SK-N-SH (cell line): ENCODE measurements around the gene NBEAL2. TPM values are rescaled to one million over a fixed set of nuclear protein-coding genes. Genes with fewer than 3 reads are reported as not detected.
A peak's percentile ranks its signal among the peaks of the same experiment; 100 is the strongest.

ENCODE experiments used
- CTCF ChIA-PET: fragments of 300-600, 350-600 bp; formaldehyde crosslinking; extraction: SDS; loops from one replicate; lab custom pipeline; 2021; lab: Yijun Ruan, JAX
- POLR2A ChIA-PET: fragments of 350-600 bp; sonication (Branson Sonifier 250); formaldehyde crosslinking; extraction: SDS; loops from one replicate; lab custom pipeline; 2020; ENCODE audit warnings: antibody characterized with exemption, inconsistent platforms; lab: Yijun Ruan, JAX
- DNase-seq: peaks from one replicate; pipeline ENCODE4 v3.0.0; 2012
- H2AFZ ChIP-seq: fragments of 200-600 bp; sonication (generic); 2 replicates; pipeline ENCODE4 v1.8.1; 2016; ENCODE audit warnings: antibody characterized with exemption, mild to moderate bottlenecking, low read depth
- H3F3A ChIP-seq: fragments of 200-600 bp; sonication (generic); replicated peaks from 2 replicates; pipeline ENCODE3; 2016; ENCODE audit warnings: antibody characterized with exemption, mild to moderate bottlenecking; ENCODE audit not compliant: insufficient read depth
- H3K27ac ChIP-seq, 2 experiments: fragments of 200-500 bp in 1 of 2; fragments of 200-600 bp in 1 of 2; sonication (Bioruptor generic) in 1 of 2; sonication (generic), shearing (Covaris generic) in 1 of 2; 2 replicates each; pipeline versions ENCODE4 v1.5.1 to v1.6.1; 2014 to 2016; ENCODE audit warnings: low read depth in 2 of 2, inconsistent platforms in 1 of 2, low read length in 1 of 2, mild to moderate bottlenecking in 1 of 2, mixed read lengths in 1 of 2
- H3K27me3 ChIP-seq: fragments of 200-600 bp; sonication (generic), shearing (Covaris generic); 2 replicates; pipeline ENCODE4 v1.6.1; 2016; ENCODE audit warnings: mixed run types; ENCODE audit not compliant: insufficient read depth
- H3K36me3 ChIP-seq, 2 experiments: fragments of 200-500 bp in 1 of 2; fragments of 200-600 bp in 1 of 2; sonication (Bioruptor generic) in 1 of 2; sonication (generic) in 1 of 2; replicated peaks in 1 of 2; 2 replicates each; pipeline versions ENCODE3 to v1.5.1; 2014 to 2016; ENCODE audit warnings: low read length in 1 of 2, mild to moderate bottlenecking in 1 of 2; ENCODE audit not compliant: insufficient read depth in 2 of 2, control insufficient read depth in 1 of 2
- H3K4me1 ChIP-seq, 2 experiments: fragments of 200-500 bp in 1 of 2; fragments of 200-600 bp in 1 of 2; sonication (Bioruptor generic) in 1 of 2; sonication (generic), shearing (Covaris generic) in 1 of 2; 2 replicates each; pipeline versions ENCODE4 v1.5.1 to v1.6.1; 2014 to 2016; ENCODE audit warnings: low read depth in 1 of 2, low read length in 1 of 2, mixed run types in 1 of 2; ENCODE audit not compliant: insufficient read depth in 2 of 2, control insufficient read depth in 1 of 2
- H3K4me2 ChIP-seq: fragments of 200-600 bp; sonication (generic), shearing (Covaris generic); 2 replicates; pipeline ENCODE4 v1.6.1; 2017; ENCODE audit warnings: mixed run types
- H3K4me3 ChIP-seq, 2 experiments: fragments of 200-500 bp in 1 of 2; fragments of 200-600 bp in 1 of 2; sonication (Bioruptor generic) in 1 of 2; sonication (generic), shearing (Covaris generic) in 1 of 2; 2 replicates each; pipeline versions ENCODE4 v1.5.1 to v1.8.1; 2014 to 2016; ENCODE audit warnings: low read depth in 2 of 2, inconsistent platforms in 1 of 2, low read length in 1 of 2, mild to moderate bottlenecking in 1 of 2, mixed read lengths in 1 of 2, moderate library complexity in 1 of 2
- H3K79me2 ChIP-seq: fragments of 200-600 bp; sonication (generic); 2 replicates; pipeline ENCODE4 v1.8.1; 2017; ENCODE audit warnings: mild to moderate bottlenecking; ENCODE audit not compliant: insufficient read depth
- H3K9ac ChIP-seq: fragments of 200-600 bp; sonication (generic); 2 replicates; pipeline ENCODE4 v1.6.1; 2017; ENCODE audit warnings: mixed run types
- H3K9me2 ChIP-seq: fragments of 200-600 bp; sonication (generic); 2 replicates; pipeline ENCODE4 v1.6.1; 2017; ENCODE audit warnings: mixed run types
- H3K9me3 ChIP-seq: fragments of 200-600 bp; sonication (generic); 2 replicates; pipeline ENCODE4 v1.6.1; 2017; ENCODE audit warnings: mixed run types, mild to moderate bottlenecking, moderate library complexity
- H4K20me1 ChIP-seq: fragments of 200-600 bp; sonication (generic); 2 replicates; pipeline ENCODE4 v1.6.1; 2017; ENCODE audit warnings: mild to moderate bottlenecking, mixed run types; ENCODE audit not compliant: insufficient read depth
- CHD2 ChIP-seq: fragments of 150-350 bp; IDR thresholded peaks from 2 replicates; pipeline ENCODE4 v1.6.1; 2018; ENCODE audit warnings: low read length; ENCODE audit not compliant: partially characterized antibody
- EZH2phosphoT487 ChIP-seq: fragments of 200-600 bp; sonication (generic); IDR thresholded peaks from 2 replicates; pipeline ENCODE4 v1.6.1; 2017; ENCODE audit warnings: low read depth, mixed run types, mild to moderate bottlenecking, antibody characterized with exemption, moderate library complexity, borderline replicate concordance
- FOSL2 ChIP-seq: IDR thresholded peaks from 2 replicates; pipeline ENCODE4 v1.4.0; 2012; ENCODE audit warnings: low read depth, mild to moderate bottlenecking, moderate library complexity, borderline replicate concordance
- FOXJ3 ChIP-seq: sonication (generic); formaldehyde crosslinking; IDR thresholded peaks from 2 replicates; pipeline ENCODE4 v1.5.1; 2020; ENCODE audit warnings: mild to moderate bottlenecking, missing genetic modification reagents
- GATA2 ChIP-seq: sonication (generic); formaldehyde crosslinking; IDR thresholded peaks from 2 replicates; pipeline ENCODE4 v1.5.0; 2020; ENCODE audit warnings: mild to moderate bottlenecking, missing genetic modification reagents
- JUND ChIP-seq: IDR thresholded peaks from 2 replicates; pipeline ENCODE4 v1.4.0; 2012
- MAX ChIP-seq: IDR thresholded peaks from 2 replicates; pipeline ENCODE4 v1.4.0; 2012; ENCODE audit warnings: low read depth
- MEF2A ChIP-seq: IDR thresholded peaks from 2 replicates; pipeline ENCODE4 v1.4.0; 2012; ENCODE audit warnings: low read depth, borderline replicate concordance
- MXI1 ChIP-seq: IDR thresholded peaks from 2 replicates; pipeline ENCODE4 v1.6.1; 2012; ENCODE audit warnings: mild to moderate bottlenecking, low read depth, low read length, improper control_type of control experiment
- NFIC ChIP-seq: IDR thresholded peaks from 2 replicates; pipeline ENCODE4 v1.4.0; 2012; ENCODE audit warnings: borderline replicate concordance
- NRF1 ChIP-seq: IDR thresholded peaks from 2 replicates; pipeline ENCODE4 v1.6.1; 2012; ENCODE audit warnings: low read depth, mild to moderate bottlenecking, low read length
- RAD21 ChIP-seq: IDR thresholded peaks from 2 replicates; pipeline ENCODE4 v1.6.1; 2012; ENCODE audit warnings: mild to moderate bottlenecking, low read length
- SMC3 ChIP-seq: IDR thresholded peaks from 2 replicates; pipeline ENCODE4 v1.6.1; 2012; ENCODE audit warnings: low read depth, low read length, improper control_type of control experiment
- TAF1 ChIP-seq: IDR thresholded peaks from 2 replicates; pipeline ENCODE4 v1.6.1; 2012; ENCODE audit warnings: low read depth, mild to moderate bottlenecking, low read length, moderate library complexity, borderline replicate concordance
- TCF12 ChIP-seq: IDR thresholded peaks from 2 replicates; pipeline ENCODE4 v1.4.0; 2012
- USF1 ChIP-seq: IDR thresholded peaks from 2 replicates; pipeline ENCODE4 v1.4.0; 2012; ENCODE audit warnings: low read depth, borderline replicate concordance
- USF2 ChIP-seq: fragments of 150-350 bp; IDR thresholded peaks from 2 replicates; pipeline ENCODE4 v1.6.1; 2017; ENCODE audit warnings: antibody characterized with exemption, low read length, low read depth, borderline replicate concordance
- YY1 ChIP-seq: IDR thresholded peaks from 2 replicates; pipeline ENCODE4 v1.4.0; 2012; ENCODE audit warnings: low read depth, mild to moderate bottlenecking
- ZBTB33 ChIP-seq: IDR thresholded peaks from 2 replicates; pipeline ENCODE4 v1.4.0; 2012; ENCODE audit warnings: low read depth, borderline replicate concordance
- WGBS: methylation state at CpG from one replicate; pipeline ENCODE4 v1.1.6; 2017; ENCODE audit warnings: low lambda C conversion rate; 5-methylcytosine and 5-hydroxymethylcytosine counted together
- polyA plus RNA-seq, 3 experiments: library from polyadenylated mRNA; depleted of rRNA; stranded (reverse); fragments of >200 nt; gene quantifications; 2 replicates each; pipeline ENCODE4 v1.2.3, GENCODE V29; 2012

NBEAL2 gene
- polyA plus RNA-seq, 1 of the 3 experiments (the other 2 are of a cell fraction), result 20.3 TPM

GRCh38 chr3:47028146-47028545, 48.7 kb downstream of the NBEAL2 start:
- ChIA-PET CTCF (interaction anchor here (0.5 to 1.6 kb wide), 4 partner anchors 15 to 474 kb away, joined by 3 to 4 read pairs (median 4); no protein-coding TSS in a partner anchor), POLR2A (no interaction called here)
- H3K79me2 ChIP-seq, result peaks cover 47% of the 10 kb centered on the region
- no peaks in the 10 kb centered on the region for H3K9me2 ChIP-seq
- TF ChIP-seq TCF12 (no peak), YY1 (no peak), MAX (no peak), MXI1 (no peak), JUND (no peak), ZBTB33 (no peak), CHD2 (no peak), NFIC (no peak), USF2 (no peak), FOXJ3 (CRISPR knock-in tag) (no peak), GATA2 (CRISPR knock-in tag) (no peak)
- H3K9ac ChIP-seq, result no peak overlapping the region
- no peak overlapping the region for H3K4me3 ChIP-seq
- peak overlapping the region in 1 of 2 experiments; percentile 41; a peak in 1 of 4 replicates for H3K27ac ChIP-seq
- no peak overlapping the region for H3K4me2 ChIP-seq
- H3K4me1 ChIP-seq, result peaks cover 0 to 3% of the 10 kb centered on the region in 2 experiments; a peak in 1 of 4 replicates
- WGBS, result 93% methylated on average over 3 of the region's 3 CpGs
- H2AFZ ChIP-seq, result no peak overlapping the region
- peaks cover 21% of the 10 kb centered on the region for H4K20me1 ChIP-seq
- H3K27me3 ChIP-seq, result no peaks in the 10 kb centered on the region
- DNase-seq, result no peak
- H3F3A ChIP-seq, result peaks cover 11% of the 10 kb centered on the region
- peaks cover 13 to 31% of the 10 kb centered on the region in 2 experiments for H3K36me3 ChIP-seq
- no peaks in the 10 kb centered on the region for H3K9me3 ChIP-seq

GRCh38 chr3:47028667-47029066, 49.2 kb downstream of the NBEAL2 start:
- H3K27me3 ChIP-seq, result no peaks in the 10 kb centered on the region
- no peak for DNase-seq
- H3K27ac ChIP-seq, result no peak overlapping the region; a peak in 1 of 4 replicates
- H3K36me3 ChIP-seq, result peaks cover 15 to 31% of the 10 kb centered on the region in 2 experiments
- no peak overlapping the region for H3K4me2 ChIP-seq
- H3K9me3 ChIP-seq, result no peaks in the 10 kb centered on the region
- H3K79me2 ChIP-seq, result peaks cover 42% of the 10 kb centered on the region
- H3K4me3 ChIP-seq, result no peak overlapping the region
- H3K9ac ChIP-seq, result no peak overlapping the region
- no peaks in the 10 kb centered on the region for H3K9me2 ChIP-seq
- TF ChIP-seq NRF1 (no peak), TAF1 (no peak), SMC3 (no peak), JUND (no peak), USF2 (no peak), FOSL2 (no peak), FOXJ3 (CRISPR knock-in tag) (no peak), RAD21 (no peak), EZH2phosphoT487 (no peak), MEF2A (no peak), MXI1 (no peak), USF1 (no peak)
- TF ChIP-seq, all 33 proteins: peak for 0
- Histone ChIP-seq H3F3A (peaks cover 9% of the 10 kb centered on the region), H3K4me1 (peaks cover 0 to 3% of the 10 kb centered on the region in 2 experiments; a peak in 1 of 4 replicates), H2AFZ (no peak overlapping the region), H4K20me1 (peaks cover 20% of the 10 kb centered on the region)
- ChIA-PET POLR2A (interaction anchor here (0.8 kb wide), 1 partner anchor 19 kb away, joined by 4 read pairs; no protein-coding TSS in a partner anchor), CTCF (interaction anchor here (0.5 to 1.6 kb wide), 3 partner anchors 105 to 473 kb away, joined by 3 to 4 read pairs (median 4); no protein-coding TSS in a partner anchor)
- 90% methylated on average over 1 of the region's 1 CpG for WGBS
